ENCODE data around the gene HOMEZ. TPM values are rescaled to one million over a fixed set of nuclear protein-coding genes. Genes with fewer than 3 reads are reported as not detected.
"Not testable (repeated sequence)": the region's sequence is repeated elsewhere in the genome, so short reads cannot be mapped to it uniquely, and the experiment has no call there.

The HOMEZ gene
- total and polyA plus RNA-seq, 2 donors (not counting 3 experiments of a cell fraction or from before 2014, with no cell fraction given) = 11.3 to 16.8 TPM

GRCh38 chr14:23237772-23238594 lies 47.9 kb downstream of the HOMEZ start, which contains the start of gene RNF212B:
Gene RNF212B, plus strand, starts transcription at chr14:23237936. Its CDS starts 2,410 bp downstream, at chr14:23240346.
- DNase-seq (ENCODE audit: low read depth, low spot score) (peak; percentile 75), FAIRE-seq (peak; percentile 79)
- Histone ChIP-seq H2AFZ (ENCODE audit: low read depth, low read length) (peak within 1 kb of the TSS; percentile 88), H3K4me2 (ENCODE audit: insufficient read depth, low read length) (peak within 1 kb of the TSS; percentile 72), H3K9me3 (replicated peaks; ENCODE audit: control insufficient read depth, insufficient read depth, low read length) (no peaks in the 10 kb centered on the region), H3K79me2 (ENCODE audit: control insufficient read depth, insufficient read depth, low read length) (no peaks in the 10 kb centered on the region), H3K4me3 (replicated peaks in 1 of 3; ENCODE audit: insufficient read depth in 1 of 3, low read depth in 1 of 3, low read length in 3 of 3) (no peak within 1 kb of the TSS), H3K9me1 (replicated peaks; ENCODE audit: control insufficient read depth, extremely low read depth, insufficient read depth, low read length) (no peaks in the 10 kb centered on the region), H3K9ac (replicated peaks; ENCODE audit: extremely low read depth, insufficient read depth, low read length) (peak within 1 kb of the TSS; percentile 4), H3K27ac (ENCODE audit: insufficient read depth, low read depth, low read length) (no peak within 1 kb of the TSS), H3K27me3 (ENCODE audit: control insufficient read depth in 2 of 2, insufficient read depth in 2 of 2, low read length in 2 of 2) (peaks cover 0 to 3% of the 10 kb centered on the region in 2 experiments), H4K20me1 (replicated peaks; ENCODE audit: control insufficient read depth, extremely low read depth, insufficient read depth, low read length) (no peaks in the 10 kb centered on the region), H3K4me1 (ENCODE audit: control insufficient read depth, extremely low read depth, insufficient read depth, low read length) (peaks cover 5% of the 10 kb centered on the region), H3K36me3 (ENCODE audit: control insufficient read depth in 2 of 2, extremely low read depth in 1 of 2, insufficient read depth in 2 of 2, low read length in 2 of 2) (no peaks in the 10 kb centered on the region)
- intact Hi-C loops (cut with micrococcal nuclease) (no loop called here), dilution Hi-C loops (cut with MboI; ENCODE audit: extremely low pct_ligation_motif_present, low sequenced_read_pairs) (no loop called here)
- ChIA-PET POLR2A (no interaction called here), CTCF (interaction anchor here (0.6 to 1.3 kb wide), 5 partner anchors 11 to 117 kb away, joined by 3 to 8 read pairs (median 3); no protein-coding TSS in a partner anchor)
- TF ChIP-seq MAX (IDR thresholded peaks at IDR 0.05; ENCODE audit: insufficient read depth, insufficient read length) (no peak), EZH2 (IDR thresholded peaks at IDR 0.05; ENCODE audit: borderline replicate concordance, low read depth, low read length, severe bottlenecking) (no peak), CTCF (IDR thresholded peaks at IDR 0.05; ENCODE audit: extremely low read depth in 1 of 2, insufficient read depth in 1 of 2, low read depth in 1 of 2, low read length in 2 of 2) (no peak), POLR2AphosphoS5 (IDR thresholded peaks at IDR 0.05; ENCODE audit: insufficient read depth, low read depth, low read length) (no peak), JUN (IDR thresholded peaks at IDR 0.05; ENCODE audit: borderline replicate concordance, insufficient read depth, insufficient read length, low read depth) (no peak), POLR2A (IDR thresholded peaks at IDR 0.05; ENCODE audit: low read depth, low read length) (no peak)
- BruUV-seq (replicated peaks) = no TSS peak

- H3K4me2 ChIP-seq (ENCODE audit: insufficient read depth, low read length); H3K9me1 ChIP-seq (replicated peaks; ENCODE audit: control insufficient read depth, extremely low read depth, insufficient read depth, low read length); H3K27ac ChIP-seq (ENCODE audit: insufficient read depth, low read depth, low read length); CTCF ChIA-PET; H3K4me3 ChIP-seq (replicated peaks in 1 of 3; ENCODE audit: insufficient read depth in 1 of 3, low read depth in 1 of 3, low read length in 3 of 3); DNase-seq (ENCODE audit: low read depth, low spot score); H3K27me3 ChIP-seq (ENCODE audit: control insufficient read depth in 2 of 2, insufficient read depth in 2 of 2, low read length in 2 of 2); intact Hi-C loops (cut with micrococcal nuclease); BruUV-seq (replicated peaks); FAIRE-seq; dilution Hi-C loops (cut with MboI; ENCODE audit: extremely low pct_ligation_motif_present, low sequenced_read_pairs); H3K36me3 ChIP-seq (ENCODE audit: control insufficient read depth in 2 of 2, extremely low read depth in 1 of 2, insufficient read depth in 2 of 2, low read length in 2 of 2); H3K79me2 ChIP-seq (ENCODE audit: control insufficient read depth, insufficient read depth, low read length); H3K9me3 ChIP-seq (replicated peaks; ENCODE audit: control insufficient read depth, insufficient read depth, low read length); H4K20me1 ChIP-seq (replicated peaks; ENCODE audit: control insufficient read depth, extremely low read depth, insufficient read depth, low read length); H3K4me1 ChIP-seq (ENCODE audit: control insufficient read depth, extremely low read depth, insufficient read depth, low read length); POLR2A ChIA-PET; H2AFZ ChIP-seq (ENCODE audit: low read depth, low read length); H3K9ac ChIP-seq (replicated peaks; ENCODE audit: extremely low read depth, insufficient read depth, low read length): not testable (repeated sequence)
Measured at GRCh38 chr14:23232241-23232808, 53.6 kb downstream of the HOMEZ start.

Data from endothelial cell of umbilical vein (primary cell).